ENCODE data around the gene SLC26A6. TPM values are rescaled to one million over a fixed set of nuclear protein-coding genes. Genes with fewer than 3 reads are reported as not detected.

Gene SLC26A6
- total and polyA plus RNA-seq, 2 of the 13 experiments (the other 11 are each of a cell fraction or from before 2014, with no cell fraction given), result 40.7 to 184 TPM

GRCh38 chr3:48661501-48662144, 26.4 kb upstream of the SLC26A6 start (continued):
- TF ChIP-seq SKIL (CRISPR knock-in tag; IDR thresholded peaks at IDR 0.05; ENCODE audit: borderline replicate concordance), result peak; percentile 97
- TF ChIP-seq ZNF616 (CRISPR knock-in tag; IDR thresholded peaks at IDR 0.05; ENCODE audit: low read depth), result peak; percentile 99
- peak; percentile 100 for TF ChIP-seq BRCA1 (CRISPR knock-in tag; IDR thresholded peaks at IDR 0.05)
- TF ChIP-seq GPBP1L1 (CRISPR knock-in tag; IDR thresholded peaks at IDR 0.05), result no peak
- peak; percentile 100; the same call in 1 of the 2 replicates for TF ChIP-seq ZNF337 (CRISPR knock-in tag; IDR thresholded peaks at IDR 0.05; ENCODE audit: borderline replicate concordance, low read depth)
- TF ChIP-seq HDAC2 (CRISPR knock-in tag; IDR thresholded peaks at IDR 0.05), result peak; percentile 99
- peak; percentile 100 for TF ChIP-seq HDAC1 (CRISPR knock-in tag; IDR thresholded peaks at IDR 0.05)
- TF ChIP-seq TCF12 (IDR thresholded peaks at IDR 0.05), result no peak
- peak; percentile 100 for TF ChIP-seq TCF12 (CRISPR knock-in tag; IDR thresholded peaks at IDR 0.05)
- no peak for TF ChIP-seq NR2F6 (IDR thresholded peaks at IDR 0.05)
- TF ChIP-seq NR2F6 (CRISPR knock-in tag; IDR thresholded peaks at IDR 0.05), result peak; percentile 94
- peak; percentile 100 for TF ChIP-seq HOXA9 (CRISPR knock-in tag; IDR thresholded peaks at IDR 0.05; ENCODE audit: borderline replicate concordance)
- peak; percentile 100 for TF ChIP-seq DNMT3B (CRISPR knock-in tag; conservative IDR thresholded peaks at IDR 0.05)
- peak; percentile 99 for TF ChIP-seq ZNF660 (CRISPR knock-in tag; IDR thresholded peaks at IDR 0.05; ENCODE audit: borderline replicate concordance, low read depth)
- peak; percentile 93 for TF ChIP-seq TFDP2 (CRISPR knock-in tag; IDR thresholded peaks at IDR 0.05)
- peak; percentile 99 for TF ChIP-seq SNAPC4 (CRISPR knock-in tag; IDR thresholded peaks at IDR 0.05)
- TF ChIP-seq ZNF709 (CRISPR knock-in tag; IDR thresholded peaks at IDR 0.05), result peak; percentile 100
- TF ChIP-seq NRL (CRISPR knock-in tag; IDR thresholded peaks at IDR 0.05; ENCODE audit: borderline replicate concordance), result peak; percentile 100
- peak; percentile 92 for TF ChIP-seq TAF1 (CRISPR knock-in tag; IDR thresholded peaks at IDR 0.05)
- TF ChIP-seq ZNF792 (CRISPR knock-in tag; IDR thresholded peaks at IDR 0.05), result peak; percentile 100
- peak; percentile 90 for TF ChIP-seq PHF21A (CRISPR knock-in tag; IDR thresholded peaks at IDR 0.05)
- TF ChIP-seq ZNF850 (CRISPR knock-in tag; conservative IDR thresholded peaks at IDR 0.05), result peak; percentile 99

Measured in HepG2 (cell line).